GM21737 (cell line): ENCODE data around the gene SLC34A1.

Source experiments
- ATAC-seq: cut with Tn5 transposase; IDR thresholded peaks from one replicate; pipeline ENCODE4 v1.9.1; 2021; ENCODE audit warnings: mild to moderate bottlenecking, moderate library complexity; ENCODE audit not compliant: unreplicated experiment

Gene SLC34A1

DNA sequence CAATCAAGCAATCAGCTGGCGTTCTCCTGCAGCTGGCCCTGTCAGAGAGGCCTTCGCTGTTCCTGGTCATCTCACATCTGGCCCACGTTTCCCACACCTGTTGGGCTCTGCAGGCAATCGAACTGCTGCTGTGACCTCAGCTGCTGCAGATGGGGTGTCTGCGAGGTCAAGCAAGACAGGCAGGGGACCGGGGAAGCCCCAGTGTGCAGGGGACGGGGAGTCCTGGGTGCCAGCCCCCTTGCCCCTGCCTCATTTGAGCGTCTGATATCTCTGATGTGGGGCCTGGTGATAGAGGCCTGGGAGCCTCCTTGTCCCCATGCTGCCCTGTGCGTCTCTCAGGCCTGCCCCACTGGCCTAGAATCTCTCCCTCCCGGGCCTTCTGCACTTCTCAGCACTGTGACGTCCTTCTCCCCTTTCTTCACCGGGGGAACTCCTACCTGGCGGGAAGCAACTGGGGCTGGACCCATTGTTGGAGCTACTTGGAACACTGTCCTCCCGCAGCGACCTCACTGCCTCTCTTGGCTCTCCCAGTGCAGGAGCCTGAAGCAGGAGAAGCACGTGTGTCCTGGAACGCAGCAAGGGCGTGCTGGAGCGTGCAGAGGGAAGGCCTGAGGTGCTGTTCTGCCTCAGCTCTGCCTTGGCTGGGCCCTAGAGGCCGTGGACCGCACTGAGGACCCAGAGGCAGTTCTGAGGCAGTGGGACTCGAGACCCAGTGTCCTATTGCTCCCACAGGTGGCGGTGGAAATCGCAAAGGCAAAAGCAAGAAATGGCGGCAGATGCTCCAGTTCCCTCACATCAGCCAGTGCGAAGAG is 46.1 kb downstream of the SLC34A1 start:
- ATAC-seq, result no peak

- ATAC-seq, result no peak
These were observed 46.7 kb downstream of the SLC34A1 start for GRCh38 chr5:177430972-177431316.

GRCh38 chr5:177431317-177432142 is 47.3 kb downstream of the SLC34A1 start:
- peak; percentile 32 for ATAC-seq

GRCh38 chr5:177432143-177432838 is 48.1 kb downstream of the SLC34A1 start:
- no peak for ATAC-seq

DNA sequence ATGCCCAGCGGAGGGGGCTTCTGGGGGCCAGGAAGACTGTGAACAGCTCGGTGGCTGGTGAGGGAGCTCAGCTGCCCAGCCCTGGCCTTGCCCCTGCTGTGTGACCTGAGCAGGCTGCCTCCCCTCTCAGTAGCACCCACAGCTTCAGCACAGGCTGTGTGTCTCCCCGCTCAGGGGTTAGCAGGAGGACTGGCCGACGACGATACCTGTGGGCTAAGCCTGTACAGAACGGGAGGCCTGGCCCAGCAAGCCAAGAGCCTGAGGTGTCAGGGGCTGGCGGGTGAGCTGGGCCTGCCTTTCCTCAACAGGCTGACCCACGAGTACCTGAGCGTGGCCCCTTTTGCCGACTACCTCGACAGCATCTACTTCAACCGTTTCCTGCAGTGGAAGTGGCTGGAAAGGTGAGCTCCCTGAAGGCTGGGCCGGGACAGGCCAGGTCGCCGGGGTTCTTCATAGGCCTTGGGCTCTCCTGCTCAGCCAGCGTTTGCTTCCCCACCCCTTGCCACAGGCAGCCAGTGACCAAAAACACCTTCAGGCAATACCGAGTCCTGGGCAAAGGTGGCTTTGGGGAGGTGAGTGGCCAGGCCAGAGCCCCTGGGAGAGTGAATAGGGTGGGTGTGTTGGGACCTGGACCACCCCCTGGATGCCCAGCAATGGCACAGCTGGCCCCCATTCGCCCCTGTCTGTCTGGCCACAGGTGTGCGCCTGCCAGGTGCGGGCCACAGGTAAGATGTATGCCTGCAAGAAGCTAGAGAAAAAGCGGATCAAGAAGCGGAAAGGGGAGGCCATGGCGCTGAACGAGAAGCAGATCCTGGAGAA is 48.8 kb downstream of the SLC34A1 start:
- no peak for ATAC-seq

- ATAC-seq, result no peak
These were observed 49.5 kb downstream of the SLC34A1 start for GRCh38 chr5:177433658-177434217.

GRCh38 chr5:177434437-177434836 is 50.2 kb downstream of the SLC34A1 start:
- no peak for ATAC-seq

DNA sequence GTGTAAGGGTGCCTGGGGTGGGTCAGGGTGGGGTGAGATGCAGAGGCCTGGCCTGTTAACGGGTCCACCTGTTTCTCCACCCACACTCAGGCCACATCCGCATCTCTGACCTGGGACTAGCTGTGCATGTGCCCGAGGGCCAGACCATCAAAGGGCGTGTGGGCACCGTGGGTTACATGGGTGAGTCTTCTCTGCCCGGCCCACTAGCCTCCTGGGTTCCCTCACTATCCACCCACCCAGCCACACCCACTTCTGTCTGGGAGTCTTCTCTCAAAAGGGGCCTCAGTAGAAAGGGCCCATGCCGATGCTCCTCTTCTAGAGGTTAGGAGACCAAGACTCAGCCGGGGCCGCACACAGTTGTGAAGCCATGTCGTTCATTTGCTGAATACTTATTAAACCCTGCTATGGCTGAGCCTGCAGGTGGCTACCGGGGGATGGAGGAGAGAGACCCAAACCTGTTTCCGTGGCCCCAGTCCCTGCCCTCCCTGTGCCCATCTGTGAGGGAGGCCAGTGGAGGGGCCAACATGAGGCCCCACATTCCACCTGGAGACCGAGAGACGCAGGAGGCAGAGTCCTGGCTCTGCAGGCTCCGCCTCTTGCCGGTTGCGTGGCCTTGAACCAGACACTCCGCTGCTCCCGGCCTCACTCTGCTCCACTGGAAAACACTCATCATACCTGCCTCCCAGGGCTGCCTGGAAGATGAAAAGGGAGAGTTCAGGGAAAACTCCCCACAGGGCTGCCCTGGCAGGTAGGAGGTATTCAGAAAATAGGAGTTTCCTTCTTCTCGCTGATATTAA is 50.9 kb downstream of the SLC34A1 start:
- no peak for ATAC-seq

GRCh38 chr5:177435847-177436536 is 51.8 kb downstream of the SLC34A1 start:
- no peak for ATAC-seq

GRCh38 chr5:177437623-177438022 is 53.4 kb downstream of the SLC34A1 start:
- no peak for ATAC-seq

DNA sequence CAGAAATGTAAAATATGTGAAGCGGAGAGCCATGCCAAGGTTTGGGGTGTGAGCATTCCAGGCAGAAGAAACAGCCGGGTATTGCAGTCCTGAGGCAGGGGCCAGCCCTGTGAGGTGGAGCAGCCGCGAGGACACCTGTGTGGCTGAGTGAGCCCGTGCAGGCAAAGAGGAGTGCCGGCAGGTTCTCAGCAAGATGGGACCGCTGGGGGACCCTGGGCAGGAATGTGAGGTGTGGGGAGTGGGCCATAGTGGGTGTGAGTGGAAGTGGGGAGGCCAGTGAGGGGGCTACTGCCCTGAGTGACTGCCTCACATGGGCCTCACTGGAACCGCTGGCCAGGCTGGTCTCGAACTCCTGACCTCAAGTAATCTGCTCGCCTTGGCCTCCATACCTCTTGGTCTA is 54.2 kb downstream of the SLC34A1 start:
- no peak for ATAC-seq

- no peak for ATAC-seq
These were observed 55.4 kb downstream of the SLC34A1 start for GRCh38 chr5:177439518-177440053.

DNA sequence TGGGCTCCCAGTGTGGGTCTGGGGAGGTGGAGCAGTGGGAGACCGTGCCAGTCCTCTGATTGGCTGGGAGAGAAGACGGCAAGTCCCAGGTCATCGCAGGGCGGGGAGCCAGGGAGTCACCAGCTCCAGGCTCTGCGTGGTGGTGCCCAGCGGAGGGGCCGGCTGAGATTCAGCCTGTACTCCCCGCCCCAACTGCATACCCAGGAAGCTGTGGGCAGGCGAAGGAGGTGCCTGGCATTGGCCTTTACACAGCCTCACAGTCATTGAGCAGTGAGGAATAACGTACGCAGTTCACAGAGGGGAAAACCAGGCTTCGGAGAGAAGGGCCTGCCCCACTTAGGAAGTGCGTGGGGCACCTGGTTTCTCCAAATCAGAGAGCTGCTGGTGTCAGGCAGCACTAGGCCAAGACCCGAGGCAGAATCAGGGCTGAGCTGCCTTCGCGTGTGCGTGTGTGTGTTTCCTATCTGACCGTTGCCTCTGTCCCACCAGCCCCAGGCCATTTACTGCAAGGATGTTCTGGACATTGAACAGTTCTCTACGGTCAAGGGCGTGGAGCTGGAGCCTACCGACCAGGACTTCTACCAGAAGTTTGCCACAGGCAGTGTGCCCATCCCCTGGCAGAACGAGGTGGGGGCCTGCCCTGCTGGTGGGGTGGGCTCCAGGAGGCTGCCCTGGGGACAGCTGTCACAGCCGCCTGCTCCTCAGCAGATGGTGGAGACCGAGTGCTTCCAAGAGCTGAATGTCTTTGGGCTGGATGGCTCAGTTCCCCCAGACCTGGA is 56.2 kb downstream of the SLC34A1 start:
- ATAC-seq, result no peak

DNA sequence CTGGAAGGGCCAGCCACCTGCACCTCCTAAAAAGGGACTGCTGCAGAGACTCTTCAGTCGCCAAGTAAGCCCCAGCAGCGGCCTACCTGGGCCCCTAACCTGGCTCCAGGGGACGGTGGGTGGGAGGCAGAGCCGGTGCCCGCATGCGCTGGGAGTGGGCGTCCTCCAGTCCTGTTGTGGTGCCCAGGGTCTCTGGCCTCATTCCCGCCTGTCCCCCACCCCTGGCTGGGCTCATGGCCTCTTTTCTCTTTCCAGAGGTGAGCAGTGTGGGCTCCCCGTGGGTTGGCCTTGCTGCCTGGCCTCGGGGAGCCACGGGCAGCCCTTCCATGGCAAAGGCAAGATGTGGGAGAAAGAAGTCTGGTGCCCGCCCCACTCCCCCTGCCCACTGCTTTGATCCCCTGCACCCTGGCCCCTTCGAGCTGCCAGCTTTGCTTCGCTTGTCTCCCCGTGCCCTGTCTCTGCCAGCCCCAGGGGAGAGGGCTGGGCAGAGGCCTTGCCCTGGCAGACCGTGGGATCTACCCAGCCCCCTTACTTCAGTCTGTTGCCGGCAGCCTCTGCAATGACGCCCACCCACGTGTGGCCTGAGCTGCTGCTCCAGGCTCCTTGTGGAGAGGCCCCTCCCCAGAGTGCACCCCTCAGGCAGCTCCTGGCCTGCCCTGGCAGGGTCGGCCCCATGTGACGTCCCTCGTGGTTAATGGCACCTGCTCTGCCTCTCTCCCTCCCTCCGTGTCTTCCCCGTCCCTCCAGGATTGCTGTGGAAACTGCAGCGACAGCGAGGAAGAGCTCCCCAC is 57.0 kb downstream of the SLC34A1 start:
- ATAC-seq, result no peak

DNA sequence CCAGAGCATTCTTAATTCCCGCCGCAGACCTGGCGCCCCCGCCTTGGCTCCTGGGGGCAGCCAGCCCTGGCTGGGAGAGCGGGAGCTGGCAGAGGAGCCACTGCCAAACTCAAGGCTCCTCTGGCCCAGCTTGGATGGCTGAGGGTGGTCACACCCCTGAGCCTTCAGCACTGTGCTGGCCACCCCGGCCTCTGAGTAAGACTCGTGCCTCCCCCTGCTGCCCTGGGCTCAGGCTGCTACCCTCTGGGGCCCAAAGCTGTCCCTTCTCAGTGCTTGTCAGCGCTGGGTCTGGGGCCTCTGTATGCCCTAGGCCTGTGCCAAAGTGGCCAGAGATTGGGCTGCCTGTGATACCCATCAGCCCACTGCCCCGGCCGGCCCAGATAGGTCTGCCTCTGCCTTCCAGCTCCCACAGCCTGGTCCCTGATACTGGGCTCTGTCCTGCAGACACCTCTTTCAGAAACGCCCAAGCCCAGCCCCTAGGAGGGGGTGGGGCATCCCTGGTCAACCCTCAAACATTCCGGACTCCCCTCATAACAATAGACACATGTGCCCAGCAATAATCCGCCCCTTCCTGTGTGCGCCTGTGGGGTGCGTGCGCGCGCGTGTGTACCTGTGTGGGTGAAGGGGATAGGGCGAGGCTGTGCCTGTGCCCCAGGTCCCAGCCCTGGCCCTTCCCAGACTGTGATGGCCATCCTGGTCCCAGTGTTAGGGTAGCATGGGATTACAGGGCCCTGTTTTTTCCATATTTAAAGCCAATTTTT is 58.0 kb downstream of the SLC34A1 start:
- no peak for ATAC-seq

DNA sequence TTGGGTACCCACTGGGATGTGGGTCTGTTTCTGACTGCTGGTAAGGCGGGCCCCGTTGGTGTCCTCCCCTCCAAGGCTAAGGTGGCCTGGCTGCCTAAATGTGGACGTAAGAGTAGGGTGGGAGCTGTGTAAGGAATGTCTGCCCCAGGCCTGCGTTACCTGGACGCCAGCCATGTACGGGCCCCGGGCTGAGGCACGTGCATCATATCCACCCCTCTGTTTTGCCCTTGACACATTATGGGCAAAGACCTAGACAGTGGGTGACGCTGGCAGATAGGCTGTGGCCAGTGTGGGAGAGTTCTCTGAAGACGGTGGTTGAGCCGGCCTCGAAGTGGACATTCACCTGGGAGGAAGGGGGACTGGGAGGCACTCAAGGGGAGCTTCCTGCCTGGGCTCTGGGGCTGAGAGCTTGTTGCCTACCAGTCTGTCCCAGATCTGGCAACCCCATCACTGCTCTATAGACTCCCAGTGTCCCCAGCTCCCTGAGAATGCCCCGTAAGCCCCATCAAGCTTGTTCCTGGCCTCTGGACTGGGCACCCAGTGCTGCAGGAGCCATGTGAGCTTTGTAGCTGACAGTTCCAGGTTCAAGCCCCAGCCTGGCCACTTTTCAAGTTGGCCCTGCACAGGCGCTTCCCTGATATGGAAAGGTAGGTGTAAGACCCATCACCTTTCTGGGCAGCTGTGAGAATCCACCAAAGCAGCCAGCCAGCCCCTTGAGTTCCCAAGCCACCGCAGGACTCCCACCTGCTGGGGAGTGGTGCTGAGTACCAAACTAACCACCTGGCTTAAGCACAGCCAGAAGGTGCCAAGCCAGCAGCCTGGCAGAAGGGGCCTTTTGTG is 59.1 kb downstream of the SLC34A1 start:
- ATAC-seq, result no peak
